M059J (cell line): ENCODE results near the gene HSFX3. TPM values are rescaled to one million over a fixed set of nuclear protein-coding genes. Genes with fewer than 3 reads are reported as not detected.
"Not testable (repeated sequence)": the region's sequence is repeated elsewhere in the genome, so short reads cannot be mapped to it uniquely, and the experiment has no call there.

Experiments used
- DNase-seq: peaks from one replicate; pipeline ENCODE4 v3.0.0-alpha.2; 2012; ENCODE audit warnings: low read depth
- total RNA-seq: library from RNA; depleted of rRNA; stranded (reverse); fragments of >200 nt; shearing (Covaris generic); gene quantifications from 2 replicates; pipeline ENCODE4 v1.2.3, GENCODE V29; 2014; rRNA removed

The HSFX3 gene
- total RNA-seq, 1 experiment from 2014 or later, result not detected

GRCh38 chrX:149517308-149517707 is 32.4 kb downstream of the HSFX3 start:
- no peak for DNase-seq

GRCh38 chrX:149516604-149517003 is 33.1 kb downstream of the HSFX3 start:
- DNase-seq, result no peak

GRCh38 chrX:149515954-149516602 is 33.6 kb downstream of the HSFX3 start:
- DNase-seq, result no peak

- peak; percentile 82 for DNase-seq
Observed at GRCh38 chrX:149513825-149514428, 35.8 kb downstream of the HSFX3 start.

- peak; percentile 68 for DNase-seq
Observed at GRCh38 chrX:149512225-149512885, 37.4 kb downstream of the HSFX3 start.

DNA sequence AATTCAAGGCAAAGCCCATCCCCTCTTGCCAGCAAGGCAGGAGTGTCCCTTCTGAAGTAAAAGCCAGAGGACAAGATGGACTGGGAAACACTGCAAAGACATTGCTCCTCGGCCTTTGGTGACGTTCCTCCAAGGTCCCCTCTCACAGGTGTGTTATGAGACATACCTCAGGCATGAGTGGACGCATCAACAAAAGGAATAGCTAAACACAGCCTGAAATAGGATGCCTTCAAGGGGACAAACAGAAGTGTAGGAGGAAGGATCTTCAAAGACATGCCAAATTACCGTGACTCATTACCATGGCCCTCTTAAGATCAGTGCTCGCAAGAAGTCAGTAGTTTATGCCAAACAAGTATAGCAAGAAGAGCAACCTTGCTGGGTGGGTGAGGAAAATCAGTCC is 38.6 kb downstream of the HSFX3 start:
- peak; percentile 72 for DNase-seq

- DNase-seq, result peak; percentile 59
Observed at GRCh38 chrX:149510386-149510785, 39.3 kb downstream of the HSFX3 start.

DNA sequence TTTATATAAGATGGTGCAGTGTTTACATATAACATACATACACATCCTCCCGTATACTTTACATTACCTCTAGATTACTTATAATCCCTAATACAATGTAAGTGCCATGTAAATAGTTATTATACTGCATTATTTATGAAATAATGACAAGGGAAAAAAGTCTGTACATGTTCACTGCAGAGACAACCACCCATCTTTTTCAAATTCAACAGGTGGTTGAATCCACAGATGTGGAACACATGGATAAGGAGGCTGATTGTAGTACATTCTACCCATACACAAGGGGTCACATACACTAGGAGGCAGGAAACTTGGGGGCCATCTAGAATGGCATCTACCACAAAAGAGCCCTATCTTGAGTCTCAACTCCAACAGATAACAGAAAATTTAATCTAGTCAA is 41.3 kb downstream of the HSFX3 start:
- DNase-seq, result no peak

GRCh38 chrX:149506349-149506748 is 43.4 kb downstream of the HSFX3 start:
- peak; percentile 45 for DNase-seq

- no peak for DNase-seq
Observed at GRCh38 chrX:149505671-149506070, 44.1 kb downstream of the HSFX3 start.

DNA sequence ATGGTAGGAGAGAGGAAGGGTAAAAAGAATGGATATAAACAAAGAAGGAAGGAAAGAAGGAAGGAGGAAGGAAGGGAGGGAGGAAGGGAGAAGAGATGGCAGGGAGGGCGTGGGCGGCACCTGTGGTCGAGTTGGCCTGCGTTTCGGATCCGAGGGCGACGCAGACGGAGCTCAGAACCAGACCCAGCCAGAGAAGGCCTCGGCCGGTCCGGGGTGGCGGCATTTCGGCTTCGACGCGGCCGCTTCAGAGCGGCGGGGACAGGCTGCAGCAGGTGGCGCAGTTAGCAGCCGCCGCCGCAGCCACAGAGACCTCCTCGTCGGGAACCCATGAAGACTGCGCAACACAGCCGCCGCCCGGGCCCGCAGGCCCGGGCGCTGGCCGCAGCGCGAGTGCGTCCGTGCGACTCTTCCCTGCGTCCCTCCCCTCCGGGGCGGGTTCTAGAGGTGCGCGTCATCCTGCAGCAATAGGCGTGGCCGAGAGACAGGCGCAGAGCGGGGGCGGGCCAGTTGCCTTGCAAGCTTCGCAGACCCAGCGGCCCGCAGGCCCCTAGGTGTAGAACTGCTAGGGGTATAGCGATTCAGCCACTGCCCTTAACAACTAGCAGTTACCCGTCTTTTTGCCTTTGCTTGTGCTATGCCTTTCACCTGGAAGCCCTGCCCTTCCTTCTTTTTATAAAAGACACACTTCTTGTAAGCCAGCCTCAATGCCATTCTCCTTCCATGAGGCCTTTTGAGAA is 44.6 kb downstream of the HSFX3 start, which contains the start of gene IDS:
Gene IDS (minus strand): TSS at position 392 of the 737 bp plus-strand sequence. CDS start 169 bp downstream, at position 223.
- peak; percentile 93 for DNase-seq

- peak; percentile 58 for DNase-seq
Observed at GRCh38 chrX:149504226-149504914, 45.4 kb downstream of the HSFX3 start.

DNA sequence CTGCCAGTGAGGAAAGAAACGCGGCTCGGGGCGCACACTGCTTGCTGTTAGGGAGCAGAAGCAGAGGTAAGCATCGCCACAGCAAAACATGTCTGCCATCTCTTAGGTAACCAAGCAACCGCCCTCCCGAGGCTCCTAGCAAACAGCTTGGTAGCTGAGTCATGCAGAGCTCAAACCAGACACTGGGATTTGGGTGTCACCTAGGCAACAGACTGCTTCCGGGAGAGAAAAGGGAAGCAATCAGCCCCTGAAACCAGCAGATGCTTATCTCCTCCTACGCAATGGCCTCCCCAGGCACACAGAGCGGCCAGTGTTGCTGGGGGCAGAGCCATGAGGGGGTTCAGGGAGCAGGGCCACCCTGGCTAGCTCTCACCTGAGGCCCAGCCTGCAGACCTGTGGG is 46.3 kb downstream of the HSFX3 start:
- DNase-seq, result peak; percentile 90

DNA sequence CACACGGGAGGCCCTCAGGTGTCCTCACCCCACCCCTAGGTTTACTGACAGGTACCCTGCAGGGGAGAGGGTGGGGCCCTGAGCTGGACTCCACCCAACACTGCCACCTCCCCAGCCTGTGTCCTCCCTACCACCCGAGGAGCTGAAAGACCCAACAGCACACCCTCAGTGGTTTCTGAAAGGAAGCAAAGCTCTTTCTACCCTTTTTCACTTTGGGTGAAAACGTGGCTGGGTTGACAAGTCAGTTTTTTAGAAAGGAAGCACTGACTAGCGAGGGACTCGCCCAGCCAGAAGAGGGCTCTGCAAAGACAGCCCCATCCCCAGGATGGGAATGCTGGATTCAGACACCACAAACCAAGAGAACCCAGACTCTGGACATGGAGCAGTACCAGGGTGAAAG is 46.8 kb downstream of the HSFX3 start:
- not testable (repeated sequence) for DNase-seq

- no peak for DNase-seq
Observed at GRCh38 chrX:149499766-149500165, 50.0 kb downstream of the HSFX3 start.

GRCh38 chrX:149498767-149499166 is 51.0 kb downstream of the HSFX3 start:
- no peak for DNase-seq

Other genes with a start within 250 kb of the HSFX3 start
- 59.8 and 92.5 TPM in 2 replicates for gene IDS, start 44.6 kb downstream of the HSFX3 start, total RNA-seq
- 29.6 and 46.1 TPM in 2 replicates for gene EOLA1, start 8.9 kb downstream of the HSFX3 start, total RNA-seq
- gene MAGEA9B, start 37.5 kb upstream of the HSFX3 start, total RNA-seq, result 0.37 TPM in 1 of 2 replicates, not detected in the other
- 0.79 TPM in 1 of 2 replicates, not detected in the other for gene HSFX2, start 45.4 kb upstream of the HSFX3 start, total RNA-seq
- 32.7 and 38.4 TPM in 2 replicates for gene TMEM185A, start 81.9 kb upstream of the HSFX3 start, total RNA-seq
- 0.07 and 0.42 TPM in 2 replicates for gene MAGEA11, start 162.1 kb upstream of the HSFX3 start, total RNA-seq
- 0.42 and 0.59 TPM in 2 replicates for gene HSFX1, start 224.1 kb upstream of the HSFX3 start, total RNA-seq
- gene MAGEA9, start 232.0 kb upstream of the HSFX3 start, total RNA-seq, result not detected in 2 replicates